ENCODE data around the gene RHBDL3.

RHBDL3 gene

GRCh38 chr17:32266389-32267301 is 1.0 kb downstream of the RHBDL3 start:
- DNase-seq (ENCODE audit: low read depth), result no peak

- no peak for DNase-seq (ENCODE audit: low read depth)
Measured at GRCh38 chr17:32267690-32268205, 2.1 kb downstream of the RHBDL3 start.

- no peak for DNase-seq (ENCODE audit: low read depth)
Measured at GRCh38 chr17:32268734-32269288, 3.2 kb downstream of the RHBDL3 start.

GRCh38 chr17:32269377-32269776 is 3.7 kb downstream of the RHBDL3 start:
- DNase-seq (ENCODE audit: low read depth), result no peak

- DNase-seq (ENCODE audit: low read depth), result no peak
Measured at GRCh38 chr17:32271844-32272243, 6.2 kb downstream of the RHBDL3 start.

- DNase-seq (ENCODE audit: low read depth), result no peak
Measured at GRCh38 chr17:32274101-32274500, 8.5 kb downstream of the RHBDL3 start.

- DNase-seq (ENCODE audit: low read depth), result no peak
Measured at GRCh38 chr17:32274643-32275042, 9.0 kb downstream of the RHBDL3 start.

GRCh38 chr17:32275060-32276042 is 9.7 kb downstream of the RHBDL3 start:
- no peak for DNase-seq (ENCODE audit: low read depth)

GRCh38 chr17:32276171-32276601 is 10.6 kb downstream of the RHBDL3 start:
- DNase-seq (ENCODE audit: low read depth), result no peak

- DNase-seq (ENCODE audit: low read depth), result no peak
Measured at GRCh38 chr17:32277284-32277683, 11.7 kb downstream of the RHBDL3 start.

GRCh38 chr17:32278815-32279214 is 13.2 kb downstream of the RHBDL3 start:
- DNase-seq (ENCODE audit: low read depth), result no peak

- no peak for DNase-seq (ENCODE audit: low read depth)
Measured at GRCh38 chr17:32279891-32280716, 14.5 kb downstream of the RHBDL3 start.

- DNase-seq (ENCODE audit: low read depth), result no peak
Measured at GRCh38 chr17:32281011-32281451, 15.4 kb downstream of the RHBDL3 start.

- no peak for DNase-seq (ENCODE audit: low read depth)
Measured at GRCh38 chr17:32283745-32284201, 18.1 kb downstream of the RHBDL3 start.

GRCh38 chr17:32285306-32285705 is 19.7 kb downstream of the RHBDL3 start:
- DNase-seq (ENCODE audit: low read depth), result no peak

GRCh38 chr17:32285746-32286517 is 20.3 kb downstream of the RHBDL3 start:
- no peak for DNase-seq (ENCODE audit: low read depth)

GRCh38 chr17:32286518-32286900 is 20.9 kb downstream of the RHBDL3 start:
- DNase-seq (ENCODE audit: low read depth), result no peak

GRCh38 chr17:32287804-32288511 is 22.3 kb downstream of the RHBDL3 start:
- DNase-seq (ENCODE audit: low read depth), result no peak

GRCh38 chr17:32288615-32289014 is 23.0 kb downstream of the RHBDL3 start:
- DNase-seq (ENCODE audit: low read depth), result no peak
